Activated CD8-positive, alpha-beta memory T cell treated with anti-CD3 and anti-CD28 coated beads for 4 hours (primary cell): ENCODE measurements around the gene CD69.
A peak's percentile ranks its signal among the peaks of the same experiment; 100 is the strongest.

Source experiments
- DNase-seq, 2 donors: peaks; one replicate each; pipeline ENCODE4 v3.0.0-alpha.2; 2020; ENCODE audit warnings: low read depth in 2 of 2

Gene CD69

GRCh38 chr12:9760699-9761418 lies at the start of gene CD69:
CD69 (minus strand) TSS chr12:9760901; CDS start chr12:9760820, 81 bp downstream.
- peak; percentile 62 to 82 for DNase-seq

- no peak for DNase-seq
These were observed 49.2 kb upstream of the CD69 start for GRCh38 chr12:9809866-9810265.

- no peak for DNase-seq
These were observed 48.6 kb upstream of the CD69 start for GRCh38 chr12:9809338-9809737.

- DNase-seq = no peak
These were observed 47.8 kb upstream of the CD69 start for GRCh38 chr12:9808504-9808903.

- no peak for DNase-seq
These were observed 46.0 kb upstream of the CD69 start for GRCh38 chr12:9806714-9807113.

GRCh38 chr12:9805883-9806282 lies 45.2 kb upstream of the CD69 start:
- no peak for DNase-seq

- no peak for DNase-seq
These were observed 39.3 kb upstream of the CD69 start for GRCh38 chr12:9799961-9800360.

GRCh38 chr12:9797722-9798619 lies 37.3 kb upstream of the CD69 start:
- peak; percentile 39 to 48 for DNase-seq

GRCh38 chr12:9796971-9797370 lies 36.3 kb upstream of the CD69 start:
- no peak for DNase-seq

GRCh38 chr12:9796346-9796745 lies 35.6 kb upstream of the CD69 start:
- no peak for DNase-seq

- no peak for DNase-seq
These were observed 35.2 kb upstream of the CD69 start for GRCh38 chr12:9795945-9796344.

- DNase-seq = no peak
These were observed 33.9 kb upstream of the CD69 start for GRCh38 chr12:9794484-9795093.

- no peak for DNase-seq
These were observed 33.2 kb upstream of the CD69 start for GRCh38 chr12:9793779-9794395.

- no peak for DNase-seq
These were observed 32.4 kb upstream of the CD69 start for GRCh38 chr12:9792961-9793617.

- no peak for DNase-seq
These were observed 31.6 kb upstream of the CD69 start for GRCh38 chr12:9792185-9792900.

- no peak for DNase-seq
These were observed 26.3 kb upstream of the CD69 start for GRCh38 chr12:9786726-9787717.

GRCh38 chr12:9784816-9785215 lies 24.1 kb upstream of the CD69 start:
- DNase-seq = no peak

- no peak for DNase-seq
These were observed 23.6 kb upstream of the CD69 start for GRCh38 chr12:9784326-9784725.

GRCh38 chr12:9782547-9783382 lies 22.1 kb upstream of the CD69 start:
- DNase-seq = no peak
